Endothelial cell (in vitro differentiated cells): ENCODE measurements around the gene ROS1. TPM values are rescaled to one million over a fixed set of nuclear protein-coding genes. Genes with fewer than 3 reads are reported as not detected.
"Not testable (repeated sequence)": the region's sequence is repeated elsewhere in the genome, so short reads cannot be mapped to it uniquely, and the experiment has no call there.

Experiments
- DNase-seq: peaks from one replicate; pipeline ENCODE4 v3.0.0; 2021; ENCODE audit warnings: low spot score
- H3K27ac Mint-ChIP-seq: one replicate; pipeline ENCODE4 v1.8.0; 2021; ENCODE audit warnings: mixed read lengths, inconsistent platforms; ENCODE audit not compliant: unreplicated experiment
- H3K27me3 Mint-ChIP-seq: one replicate; pipeline ENCODE4 v1.8.0; 2021; ENCODE audit warnings: mild to moderate bottlenecking, moderate library complexity, mixed read lengths, inconsistent platforms; ENCODE audit not compliant: unreplicated experiment
- H3K36me3 Mint-ChIP-seq: one replicate; pipeline ENCODE4 v1.8.0; 2021; ENCODE audit warnings: mild to moderate bottlenecking, low read depth, mixed read lengths, inconsistent platforms; ENCODE audit not compliant: unreplicated experiment
- H3K4me1 Mint-ChIP-seq: one replicate; pipeline ENCODE4 v1.8.0; 2021; ENCODE audit warnings: mild to moderate bottlenecking, mixed read lengths, inconsistent platforms; ENCODE audit not compliant: unreplicated experiment
- H3K4me3 Mint-ChIP-seq: one replicate; pipeline ENCODE4 v1.8.0; 2021; ENCODE audit warnings: mild to moderate bottlenecking, mixed read lengths, inconsistent platforms; ENCODE audit not compliant: unreplicated experiment
- H3K9me3 Mint-ChIP-seq: one replicate; pipeline ENCODE4 v1.8.0; 2021; ENCODE audit warnings: mixed read lengths, inconsistent platforms; ENCODE audit not compliant: unreplicated experiment
- total RNA-seq: library from RNA; stranded (reverse); fragmentation: NEBNext Ultra II Directional; extraction: Animal tissue kit (Norgen Biotek cat#: 25700); gene quantifications from one replicate; pipeline ENCODE4 v1.2.1, GENCODE V29; 2021; ENCODE audit not compliant: unreplicated experiment
- TF ChIP-seq, protein P1 (sequence below): fragments of 200-600 bp; sonication (generic); IDR thresholded peaks from one replicate; pipeline ENCODE4 v1.5.0; 2021; ENCODE audit warnings: antibody characterized with exemption; ENCODE audit not compliant: unreplicated experiment

The ROS1 gene
- total RNA-seq, 1 donor from 2014 or later = 0.05 TPM

GRCh38 chr6:117264692-117265409 lies 160.9 kb downstream of the ROS1 start:
- Mint-ChIP-seq H3K27ac (no peak overlapping the region), H3K4me1 (peaks cover 2% of the 10 kb centered on the region), H3K36me3 (no peaks in the 10 kb centered on the region), H3K27me3 (peaks cover 25% of the 10 kb centered on the region), H3K9me3 (no peaks in the 10 kb centered on the region), H3K4me3 (peak overlapping the region; percentile 87)
- peak; percentile 25 for DNase-seq
- TF ChIP-seq, protein P1, sequence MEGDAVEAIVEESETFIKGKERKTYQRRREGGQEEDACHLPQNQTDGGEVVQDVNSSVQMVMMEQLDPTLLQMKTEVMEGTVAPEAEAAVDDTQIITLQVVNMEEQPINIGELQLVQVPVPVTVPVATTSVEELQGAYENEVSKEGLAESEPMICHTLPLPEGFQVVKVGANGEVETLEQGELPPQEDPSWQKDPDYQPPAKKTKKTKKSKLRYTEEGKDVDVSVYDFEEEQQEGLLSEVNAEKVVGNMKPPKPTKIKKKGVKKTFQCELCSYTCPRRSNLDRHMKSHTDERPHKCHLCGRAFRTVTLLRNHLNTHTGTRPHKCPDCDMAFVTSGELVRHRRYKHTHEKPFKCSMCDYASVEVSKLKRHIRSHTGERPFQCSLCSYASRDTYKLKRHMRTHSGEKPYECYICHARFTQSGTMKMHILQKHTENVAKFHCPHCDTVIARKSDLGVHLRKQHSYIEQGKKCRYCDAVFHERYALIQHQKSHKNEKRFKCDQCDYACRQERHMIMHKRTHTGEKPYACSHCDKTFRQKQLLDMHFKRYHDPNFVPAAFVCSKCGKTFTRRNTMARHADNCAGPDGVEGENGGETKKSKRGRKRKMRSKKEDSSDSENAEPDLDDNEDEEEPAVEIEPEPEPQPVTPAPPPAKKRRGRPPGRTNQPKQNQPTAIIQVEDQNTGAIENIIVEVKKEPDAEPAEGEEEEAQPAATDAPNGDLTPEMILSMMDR = no peak

GRCh38 chr6:117264369-117264691 lies 161.4 kb downstream of the ROS1 start:
- Mint-ChIP-seq H3K27ac (no peak overlapping the region), H3K36me3 (no peaks in the 10 kb centered on the region), H3K4me3 (peak overlapping the region; percentile 87), H3K27me3 (peaks cover 24% of the 10 kb centered on the region), H3K4me1 (no peaks in the 10 kb centered on the region), H3K9me3 (no peaks in the 10 kb centered on the region)
- DNase-seq = no peak
- TF ChIP-seq, protein P1 = no peak

DNA sequence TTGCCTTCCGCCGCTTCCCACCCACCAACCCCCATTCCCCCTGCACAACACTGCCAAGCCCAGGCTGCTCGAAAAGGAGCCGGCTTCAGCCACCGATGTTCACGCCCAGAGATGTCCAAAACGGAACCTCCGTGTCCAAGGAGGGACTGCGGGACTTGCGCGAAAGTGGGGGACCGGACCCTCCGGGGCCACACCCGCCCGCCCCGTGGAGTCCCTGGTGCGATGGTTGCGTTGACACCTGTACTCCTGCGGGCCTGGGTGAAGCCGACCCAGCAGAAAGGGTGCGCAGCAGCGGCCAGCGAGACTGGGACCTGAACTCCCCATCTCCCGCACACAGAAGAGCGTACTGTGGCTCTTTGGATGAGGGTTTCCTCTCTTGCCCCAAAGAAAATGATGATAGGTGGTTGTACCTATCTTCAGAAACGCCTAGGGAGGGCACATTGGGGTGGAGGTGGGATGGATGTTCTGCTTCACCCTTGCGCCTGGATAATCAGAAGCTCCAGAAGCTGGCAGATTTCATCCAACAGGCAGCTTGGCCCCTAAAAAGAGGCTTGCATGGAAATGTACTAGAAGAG lies 162.3 kb downstream of the ROS1 start:
- Mint-ChIP-seq H3K4me3 (no peak overlapping the region), H3K36me3 (no peaks in the 10 kb centered on the region), H3K27me3 (peaks cover 24% of the 10 kb centered on the region), H3K9me3 (no peaks in the 10 kb centered on the region), H3K4me1 (no peaks in the 10 kb centered on the region), H3K27ac (no peak overlapping the region)
- no peak for DNase-seq
- TF ChIP-seq, protein P1 = no peak

DNA sequence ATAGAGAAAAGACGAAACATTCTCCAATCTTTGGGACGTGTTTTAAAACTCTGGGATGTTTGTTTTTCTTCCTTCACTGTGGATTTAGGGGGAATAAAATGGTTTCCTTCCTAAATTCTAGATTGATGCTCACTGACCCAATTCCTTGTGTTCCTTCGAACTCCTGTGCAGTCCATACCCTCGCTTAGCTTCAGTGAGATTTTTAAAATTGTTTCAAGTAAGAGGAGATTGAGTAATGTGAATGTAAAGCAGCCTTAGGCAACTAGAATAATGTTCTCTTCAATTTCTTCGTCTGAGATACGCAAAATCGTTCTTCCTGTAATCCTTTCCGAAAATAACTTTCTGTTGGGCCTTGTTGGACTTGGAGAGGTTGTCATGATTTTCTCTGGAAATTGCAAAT lies 162.9 kb downstream of the ROS1 start:
- DNase-seq = no peak
- Mint-ChIP-seq H3K27me3 (peaks cover 18% of the 10 kb centered on the region), H3K27ac (no peak overlapping the region), H3K4me3 (no peak overlapping the region), H3K36me3 (no peaks in the 10 kb centered on the region), H3K9me3 (no peaks in the 10 kb centered on the region), H3K4me1 (no peaks in the 10 kb centered on the region)
- TF ChIP-seq, protein P1 = no peak

DNA sequence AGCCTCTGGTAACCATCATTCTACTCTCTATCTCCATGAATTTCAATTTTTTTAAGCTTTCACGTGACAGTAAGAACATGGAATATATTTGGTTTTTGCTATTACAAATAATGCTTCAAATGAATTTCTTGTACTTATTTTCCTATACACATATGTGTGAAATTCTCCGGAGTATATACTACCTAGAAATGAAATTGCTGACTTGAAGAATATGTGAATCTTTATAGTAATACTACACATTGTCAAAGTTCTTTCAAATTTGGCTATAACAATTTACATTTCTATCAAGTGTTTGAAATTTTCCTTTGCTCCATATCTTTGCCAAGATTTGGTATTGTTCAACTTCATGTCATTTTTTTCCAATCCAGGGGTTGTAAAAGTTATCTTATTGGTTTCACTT lies 172.0 kb downstream of the ROS1 start:
- no peak overlapping the region for H3K27ac Mint-ChIP-seq
- DNase-seq = no peak
- H3K27me3 Mint-ChIP-seq = no peaks in the 10 kb centered on the region
- TF ChIP-seq, protein P1 = no peak
- H3K9me3 Mint-ChIP-seq = no peaks in the 10 kb centered on the region
- no peak overlapping the region for H3K4me3 Mint-ChIP-seq
- H3K4me1 Mint-ChIP-seq = no peaks in the 10 kb centered on the region
- no peaks in the 10 kb centered on the region for H3K36me3 Mint-ChIP-seq

DNA sequence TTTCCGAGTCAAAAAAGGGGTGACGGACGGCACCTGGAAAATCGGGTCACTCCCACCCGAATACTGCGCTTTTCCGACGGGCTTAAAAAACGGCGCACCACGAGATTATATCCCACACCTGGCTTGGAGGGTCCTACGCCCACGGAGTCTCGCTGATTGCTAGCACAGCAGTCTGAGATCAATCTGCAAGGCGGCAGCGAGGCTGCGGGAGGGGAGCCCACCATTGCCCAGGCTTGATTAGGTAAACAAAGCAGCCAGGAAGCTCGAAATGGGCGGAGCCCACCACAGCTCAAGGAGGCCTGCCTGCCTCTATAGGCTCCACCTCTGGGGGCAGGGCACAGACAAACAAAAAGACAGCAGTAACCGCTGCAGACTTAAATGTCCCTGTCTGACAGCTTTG lies 180.8 kb downstream of the ROS1 start:
- H3K36me3 Mint-ChIP-seq, H3K9me3 Mint-ChIP-seq, H3K27me3 Mint-ChIP-seq, H3K27ac Mint-ChIP-seq, H3K4me1 Mint-ChIP-seq, DNase-seq: not testable (repeated sequence)
- peak overlapping the region; percentile 76 for H3K4me3 Mint-ChIP-seq

DNA sequence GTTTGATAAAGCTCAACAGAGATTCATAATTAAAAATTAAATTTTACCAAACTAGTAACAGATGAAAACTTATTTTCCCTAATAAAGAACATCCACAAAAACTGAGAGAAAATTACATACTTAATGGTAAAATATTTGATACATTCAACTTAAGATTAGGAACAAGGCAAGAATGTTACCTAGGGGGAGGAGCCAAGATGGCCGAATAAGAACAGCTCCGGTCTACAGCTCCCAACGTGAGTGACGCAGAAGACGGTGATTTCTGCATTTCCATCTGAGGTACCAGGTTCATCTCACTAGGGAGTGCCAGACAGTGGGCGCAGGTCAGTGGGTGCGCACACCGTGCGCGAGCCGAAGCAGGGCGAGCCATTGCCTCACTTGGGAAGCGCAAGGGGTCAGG lies 181.2 kb downstream of the ROS1 start:
- peak overlapping the region; percentile 76 for H3K4me3 Mint-ChIP-seq

More for the DNA sequence above, 181.2 kb downstream of the ROS1 start:
- not testable (repeated sequence) for H3K27ac Mint-ChIP-seq, H3K36me3 Mint-ChIP-seq, H3K27me3 Mint-ChIP-seq, H3K4me1 Mint-ChIP-seq, DNase-seq, H3K9me3 Mint-ChIP-seq
